ENCODE measurements around the gene ADGRL3. TPM values are rescaled to one million over a fixed set of nuclear protein-coding genes. Genes with fewer than 3 reads are reported as not detected.

The ADGRL3 gene
- total and polyA plus RNA-seq, 2 donors (not counting 1 experiment from before 2014, with no cell fraction given): not detected

DNA sequence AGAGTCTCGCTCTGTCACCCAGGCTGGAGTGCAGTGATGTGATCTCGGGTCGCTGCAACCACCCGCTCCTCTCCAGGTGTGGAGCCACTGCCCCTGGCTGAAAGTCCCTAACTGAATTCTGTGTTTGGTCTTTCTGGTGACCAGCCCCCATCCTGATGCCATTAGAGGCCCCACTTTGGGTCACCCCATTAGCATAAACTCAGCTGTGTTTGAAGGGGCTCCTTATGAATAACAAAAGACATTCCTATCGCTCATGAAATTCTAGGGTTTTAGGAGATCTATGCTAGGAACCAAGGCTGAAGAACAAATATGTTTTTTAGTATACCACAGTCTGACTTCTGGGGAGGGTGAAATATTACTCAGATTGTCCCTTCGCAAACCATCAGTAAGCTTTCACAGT lies 652.9 kb downstream of the ADGRL3 start:
- H3K4me1 Mint-ChIP-seq: no peaks in the 10 kb centered on the region
- Histone ChIP-seq H2AFZ (ENCODE audit: insufficient read depth, low read depth, low read length, poor library complexity, severe bottlenecking) (no peak overlapping the region), H3K4me1 (ENCODE audit: control insufficient read depth in 2 of 2, insufficient read depth in 2 of 2, low read length in 2 of 2) (no peaks in the 10 kb centered on the region), H3K4me3 (ENCODE audit: control extremely low read depth in 1 of 5, extremely low read depth in 1 of 5, insufficient read depth in 1 of 5, low read depth in 2 of 5, low read length in 4 of 5) (no peak overlapping the region), H3K9ac (ENCODE audit: low read length) (no peak overlapping the region), H3K27ac (ENCODE audit: low read length in 2 of 2) (no peak overlapping the region), H3K27me3 (replicated peaks in 1 of 4; ENCODE audit: control extremely low read depth in 1 of 4, control insufficient read depth in 3 of 4, insufficient read depth in 4 of 4, low read length in 3 of 4) (no peaks in the 10 kb centered on the region), H3K9me3 (ENCODE audit: control extremely low read depth in 1 of 3, control insufficient read depth in 2 of 3, insufficient read depth in 1 of 3, low read length in 2 of 3) (no peaks in the 10 kb centered on the region), H3K4me2 (replicated peaks; ENCODE audit: low read depth, low read length, poor library complexity, severe bottlenecking) (no peak overlapping the region), H3K36me3 (replicated peaks in 1 of 2; ENCODE audit: control extremely low read depth in 1 of 2, control insufficient read depth in 1 of 2, extremely low read depth in 1 of 2, insufficient read depth in 2 of 2, low read length in 1 of 2) (no peaks in the 10 kb centered on the region), H4K20me1 (ENCODE audit: control insufficient read depth, insufficient read depth, low read length, poor library complexity, severe bottlenecking) (no peaks in the 10 kb centered on the region), H3K79me2 (ENCODE audit: control insufficient read depth, insufficient read depth, low read length) (no peaks in the 10 kb centered on the region)
- DNase-seq: no peak
- H3K27ac Mint-ChIP-seq: no peak overlapping the region
- peaks cover 2% of the 10 kb centered on the region for H3K9me3 Mint-ChIP-seq (ENCODE audit: insufficient read depth)
- TF ChIP-seq EZH2 (IDR thresholded peaks at IDR 0.05; ENCODE audit: borderline replicate concordance, insufficient read depth, low read depth, low read length, poor library complexity, severe bottlenecking) (no peak), CTCF (IDR thresholded peaks at IDR 0.05) (no peak)
- 100% methylated on average over 4 of the region's 6 CpGs for WGBS (ENCODE audit: insufficient coverage)
- POLR2A ChIA-PET: no interaction called here
- H3K4me3 Mint-ChIP-seq: no peak overlapping the region
- intact Hi-C loops (cut with micrococcal nuclease): no loop called here
- H3K27me3 Mint-ChIP-seq: no peaks in the 10 kb centered on the region
- no peak for ATAC-seq (ENCODE audit: low read depth)
- CTCF ChIA-PET: no interaction called here

DNA sequence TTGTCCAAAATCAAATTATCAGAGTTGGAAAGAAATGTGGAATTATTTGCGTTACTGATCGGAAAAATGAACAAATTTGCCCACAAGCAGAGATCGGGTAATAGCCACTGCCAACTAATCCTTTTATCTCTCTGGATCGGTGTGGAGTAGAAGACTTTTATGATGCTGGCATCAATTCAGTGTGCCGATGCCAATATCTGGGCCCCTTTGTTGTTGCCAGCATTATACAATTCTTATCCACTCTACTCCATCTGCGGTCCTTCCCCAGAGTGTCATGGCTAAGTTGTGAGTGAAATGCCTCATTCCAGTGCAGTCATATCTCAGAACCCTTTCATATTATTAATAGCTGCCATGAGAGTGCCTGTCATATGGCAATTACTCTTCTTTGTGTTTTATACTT lies 660.2 kb downstream of the ADGRL3 start:
- Histone ChIP-seq H3K27me3 (replicated peaks in 1 of 4; ENCODE audit: control extremely low read depth in 1 of 4, control insufficient read depth in 3 of 4, insufficient read depth in 4 of 4, low read length in 3 of 4) (no peaks in the 10 kb centered on the region), H3K4me3 (ENCODE audit: control extremely low read depth in 1 of 5, extremely low read depth in 1 of 5, insufficient read depth in 1 of 5, low read depth in 2 of 5, low read length in 4 of 5) (no peak overlapping the region), H3K4me1 (ENCODE audit: control insufficient read depth in 2 of 2, insufficient read depth in 2 of 2, low read length in 2 of 2) (no peaks in the 10 kb centered on the region), H3K36me3 (replicated peaks in 1 of 2; ENCODE audit: control extremely low read depth in 1 of 2, control insufficient read depth in 1 of 2, extremely low read depth in 1 of 2, insufficient read depth in 2 of 2, low read length in 1 of 2) (no peaks in the 10 kb centered on the region), H3K9me3 (ENCODE audit: control extremely low read depth in 1 of 3, control insufficient read depth in 2 of 3, insufficient read depth in 1 of 3, low read length in 2 of 3) (no peaks in the 10 kb centered on the region), H3K27ac (ENCODE audit: low read length in 2 of 2) (no peak overlapping the region), H3K79me2 (ENCODE audit: control insufficient read depth, insufficient read depth, low read length) (no peaks in the 10 kb centered on the region), H4K20me1 (ENCODE audit: control insufficient read depth, insufficient read depth, low read length, poor library complexity, severe bottlenecking) (no peaks in the 10 kb centered on the region), H3K4me2 (replicated peaks; ENCODE audit: low read depth, low read length, poor library complexity, severe bottlenecking) (no peak overlapping the region), H2AFZ (ENCODE audit: insufficient read depth, low read depth, low read length, poor library complexity, severe bottlenecking) (no peak overlapping the region), H3K9ac (ENCODE audit: low read length) (no peak overlapping the region)
- WGBS (ENCODE audit: insufficient coverage): no CpG with 5 or more reads among the region's 6 CpGs
- DNase-seq (no peak), ATAC-seq (ENCODE audit: low read depth) (no peak)
- H3K9me3 Mint-ChIP-seq (ENCODE audit: insufficient read depth): peaks cover 2% of the 10 kb centered on the region
- H3K27me3 Mint-ChIP-seq: no peaks in the 10 kb centered on the region
- H3K4me3 Mint-ChIP-seq: no peak overlapping the region
- ChIA-PET POLR2A (no interaction called here), CTCF (no interaction called here)
- TF ChIP-seq EZH2 (IDR thresholded peaks at IDR 0.05; ENCODE audit: borderline replicate concordance, insufficient read depth, low read depth, low read length, poor library complexity, severe bottlenecking) (no peak), CTCF (IDR thresholded peaks at IDR 0.05) (no peak)
- no peak overlapping the region for H3K27ac Mint-ChIP-seq
- intact Hi-C loops (cut with micrococcal nuclease): no loop called here
- no peaks in the 10 kb centered on the region for H3K4me1 Mint-ChIP-seq

Data from B cell (primary cell).